Trophoblast cell (in vitro differentiated cells and primary cell): ENCODE results near the gene RSBN1.

Source experiments
- DNase-seq, 2 donors: peaks; one replicate each; pipeline ENCODE4 v3.0.0-alpha.2; 2016
- H2AFZ ChIP-seq: 2 replicates; pipeline ENCODE4 v1.6.1; 2013; ENCODE audit warnings: low read length, moderate library complexity, mild to moderate bottlenecking; ENCODE audit not compliant: insufficient read depth, poor library complexity
- H2AK5ac ChIP-seq: 2 replicates; pipeline ENCODE4 v1.6.1; 2013; ENCODE audit warnings: mild to moderate bottlenecking, low read length
- H2BK120ac ChIP-seq: 2 replicates; pipeline ENCODE4 v1.6.1; 2013; ENCODE audit warnings: low read length, mild to moderate bottlenecking, moderate library complexity; ENCODE audit not compliant: insufficient read depth, poor library complexity
- H2BK12ac ChIP-seq: 2 replicates; pipeline ENCODE4 v1.6.1; 2013; ENCODE audit warnings: mild to moderate bottlenecking, low read length, moderate library complexity
- H2BK5ac ChIP-seq: 2 replicates; pipeline ENCODE4 v1.6.1; 2013; ENCODE audit warnings: low read length, low read depth, moderate library complexity, mild to moderate bottlenecking; ENCODE audit not compliant: poor library complexity
- H3K14ac ChIP-seq: 2 replicates; pipeline ENCODE4 v1.6.1; 2013; ENCODE audit warnings: mild to moderate bottlenecking, low read length
- H3K18ac ChIP-seq: 2 replicates; pipeline ENCODE4 v1.6.1; 2013; ENCODE audit warnings: mild to moderate bottlenecking, low read length
- H3K23ac ChIP-seq: 2 replicates; pipeline ENCODE4 v1.6.1; 2013; ENCODE audit warnings: low read length
- H3K27ac ChIP-seq: 2 replicates; pipeline ENCODE4 v1.5.1; 2013; ENCODE audit warnings: low read depth, mild to moderate bottlenecking, inconsistent platforms, low read length, moderate library complexity
- H3K27me3 ChIP-seq: 2 replicates; pipeline ENCODE4 v1.6.1; 2013; ENCODE audit warnings: inconsistent platforms, mild to moderate bottlenecking, low read length, moderate library complexity; ENCODE audit not compliant: insufficient read depth
- H3K36me3 ChIP-seq, 2 experiments: 1 replicate in 1 of 2; 2 replicates in 1 of 2; pipeline ENCODE4 v1.6.1; 2013; ENCODE audit warnings: low read length in 2 of 2, mild to moderate bottlenecking in 2 of 2, moderate library complexity in 1 of 2; ENCODE audit not compliant: insufficient read depth in 2 of 2, control insufficient read depth in 1 of 2
- H3K4ac ChIP-seq: 2 replicates; pipeline ENCODE4 v1.6.1; 2013; ENCODE audit warnings: low read depth, mild to moderate bottlenecking, low read length, moderate library complexity
- H3K4me1 ChIP-seq, 2 experiments: 1 replicate in 1 of 2; 2 replicates in 1 of 2; pipeline ENCODE4 v1.6.1; 2013; ENCODE audit warnings: low read length in 2 of 2, mild to moderate bottlenecking in 2 of 2, moderate library complexity in 1 of 2; ENCODE audit not compliant: insufficient read depth in 2 of 2, control insufficient read depth in 1 of 2
- H3K4me2 ChIP-seq: 2 replicates; pipeline ENCODE4 v1.6.1; 2013; ENCODE audit warnings: inconsistent platforms, mild to moderate bottlenecking, low read length, moderate library complexity
- H3K4me3 ChIP-seq: 2 replicates; pipeline ENCODE4 v1.5.1; 2013; ENCODE audit warnings: mild to moderate bottlenecking, low read depth, low read length, inconsistent platforms
- H3K79me1 ChIP-seq: one replicate; pipeline ENCODE4 v1.6.1; 2013; ENCODE audit warnings: low read length
- H3K79me2 ChIP-seq: 2 replicates; pipeline ENCODE4 v1.6.1; 2013; ENCODE audit warnings: low read length, mild to moderate bottlenecking; ENCODE audit not compliant: control insufficient read depth, insufficient read depth, poor library complexity
- H3K9ac ChIP-seq: 2 replicates; pipeline ENCODE4 v1.6.1; 2013; ENCODE audit warnings: mild to moderate bottlenecking, low read length
- H3K9me3 ChIP-seq: 2 replicates; pipeline ENCODE4 v1.6.1; 2013; ENCODE audit warnings: low read depth, mild to moderate bottlenecking, control low read depth, inconsistent platforms, low read length; ENCODE audit not compliant: insufficient read depth
- H4K12ac ChIP-seq: 2 replicates; pipeline ENCODE4 v1.6.1; 2013; ENCODE audit warnings: low read depth, mild to moderate bottlenecking, low read length, moderate library complexity
- H4K8ac ChIP-seq: 2 replicates; pipeline ENCODE4 v1.6.1; 2013; ENCODE audit warnings: low read depth, mild to moderate bottlenecking, low read length, moderate library complexity
- H4K91ac ChIP-seq: one replicate; pipeline ENCODE4 v1.6.1; 2013; ENCODE audit warnings: low read depth, mild to moderate bottlenecking, low read length, moderate library complexity
- WGBS: extraction: QIAGEN DNeasy Blood & Tissue Kit; methylation state at CpG from one replicate; pipeline ENCODE4 v1.1.7; 2013; ENCODE audit warnings: missing lambda C conversion rate; ENCODE audit not compliant: insufficient read length, insufficient coverage; ENCODE audit errors: extremely low coverage; 5-methylcytosine and 5-hydroxymethylcytosine counted together

Gene RSBN1

DNA sequence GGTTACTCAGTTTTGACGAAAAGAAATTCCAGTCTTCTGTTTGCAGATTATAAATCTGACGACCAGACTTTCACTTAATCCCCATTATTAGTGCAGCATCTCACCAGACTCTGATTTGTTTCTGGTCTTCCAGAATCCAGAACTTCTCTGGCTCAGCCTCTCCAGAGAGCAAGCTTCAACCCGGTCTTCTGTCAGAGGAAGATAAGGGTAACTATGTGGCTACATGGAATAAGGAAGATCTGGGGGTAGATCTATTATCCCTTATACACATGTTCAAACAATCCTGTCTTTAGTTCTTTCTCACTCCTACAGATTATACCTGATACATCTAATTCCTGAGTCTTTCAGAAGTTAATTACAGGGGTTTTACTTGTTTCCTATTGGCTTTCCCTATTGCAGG is 62.9 kb downstream of the RSBN1 start:
- no peak overlapping the region for H2AK5ac ChIP-seq
- H4K91ac ChIP-seq = no peak overlapping the region
- no CpG with 5 or more reads among the region's 3 CpGs for WGBS
- DNase-seq = no peak
- no peak overlapping the region for H2BK12ac ChIP-seq
- peaks cover 8 to 13% of the 10 kb centered on the region in 2 experiments for H3K36me3 ChIP-seq
- H3K4me2 ChIP-seq = no peak overlapping the region
- no peak overlapping the region for H3K23ac ChIP-seq
- H3K79me1 ChIP-seq = no peaks in the 10 kb centered on the region
- peaks cover 0 to 2% of the 10 kb centered on the region in 2 experiments for H3K4me1 ChIP-seq
- no peak overlapping the region for H4K12ac ChIP-seq
- no peak overlapping the region for H3K9ac ChIP-seq
- no peak overlapping the region for H3K4me3 ChIP-seq
- no peaks in the 10 kb centered on the region for H3K27me3 ChIP-seq
- H3K79me2 ChIP-seq = peaks cover 2% of the 10 kb centered on the region
- no peak overlapping the region for H3K4ac ChIP-seq
- H3K27ac ChIP-seq = no peak overlapping the region
- no peak overlapping the region for H3K18ac ChIP-seq
- no peak overlapping the region for H2AFZ ChIP-seq
- no peak overlapping the region for H4K8ac ChIP-seq
- H2BK120ac ChIP-seq = no peak overlapping the region
- no peak overlapping the region for H3K14ac ChIP-seq
- H3K9me3 ChIP-seq = no peaks in the 10 kb centered on the region
- no peak overlapping the region for H2BK5ac ChIP-seq

DNA sequence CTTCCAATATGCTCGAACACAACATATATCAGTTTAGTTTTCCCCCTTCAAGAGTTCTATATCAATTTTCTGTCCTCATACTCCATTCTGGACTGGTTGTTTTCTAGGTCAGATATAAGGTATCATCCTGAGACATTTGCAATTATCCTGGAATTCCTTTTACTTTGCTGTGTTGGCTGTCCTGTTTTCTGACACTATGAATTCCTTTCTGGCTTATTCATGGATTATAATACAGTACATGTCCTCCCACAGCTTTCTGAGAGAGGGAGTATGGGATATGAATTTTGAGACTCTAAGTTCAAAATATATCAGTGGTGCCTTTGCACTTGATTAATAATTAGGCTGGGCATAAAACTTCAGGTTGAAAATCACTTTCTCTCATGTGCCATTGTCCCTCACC is 64.9 kb downstream of the RSBN1 start:
- H3K9me3 ChIP-seq = no peaks in the 10 kb centered on the region
- no peak overlapping the region for H2BK12ac ChIP-seq
- peaks cover 2% of the 10 kb centered on the region for H3K79me2 ChIP-seq
- no peak overlapping the region for H3K18ac ChIP-seq
- peaks cover 0 to 2% of the 10 kb centered on the region in 2 experiments for H3K4me1 ChIP-seq
- H2BK5ac ChIP-seq = no peak overlapping the region
- H3K4me3 ChIP-seq = no peak overlapping the region
- no peak overlapping the region for H3K9ac ChIP-seq
- H2AFZ ChIP-seq = no peak overlapping the region
- H2BK120ac ChIP-seq = no peak overlapping the region
- no peak overlapping the region for H3K27ac ChIP-seq
- H3K36me3 ChIP-seq = peaks cover 5 to 6% of the 10 kb centered on the region in 2 experiments
- H3K14ac ChIP-seq = no peak overlapping the region
- no peak overlapping the region for H3K23ac ChIP-seq
- H3K4ac ChIP-seq = no peak overlapping the region
- no peak overlapping the region for H3K4me2 ChIP-seq
- H3K79me1 ChIP-seq = no peaks in the 10 kb centered on the region
- H4K8ac ChIP-seq = no peak overlapping the region
- no peak overlapping the region for H4K12ac ChIP-seq
- no peak overlapping the region for H2AK5ac ChIP-seq
- no CpG with 5 or more reads among the region's 1 CpG for WGBS
- H4K91ac ChIP-seq = no peak overlapping the region
- no peaks in the 10 kb centered on the region for H3K27me3 ChIP-seq
- DNase-seq = peak in 1 of 2 donors; percentile 25

DNA sequence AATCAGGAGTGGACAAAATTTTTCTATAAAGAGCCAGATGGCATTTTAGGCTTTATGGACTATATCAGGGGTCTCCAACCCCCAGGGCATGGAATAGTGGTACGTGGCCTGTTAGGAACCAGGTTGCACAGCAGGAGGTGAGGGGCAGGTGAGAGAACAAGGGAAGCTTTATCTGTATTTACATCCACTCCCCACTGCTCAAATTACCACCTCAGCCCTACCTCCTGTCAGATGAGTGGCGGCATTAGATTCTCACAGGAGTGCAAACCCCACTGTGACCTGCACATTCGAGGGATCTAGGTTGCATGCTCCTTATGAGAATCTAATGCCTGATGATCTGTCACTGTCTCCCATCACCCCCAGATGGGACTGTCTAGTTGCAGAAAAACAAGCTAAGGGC is 66.9 kb downstream of the RSBN1 start:
- Histone ChIP-seq H3K79me2 (peaks cover 2% of the 10 kb centered on the region), H3K4ac (no peak overlapping the region), H2AFZ (no peak overlapping the region), H2BK12ac (no peak overlapping the region), H3K27ac (no peak overlapping the region), H2BK120ac (no peak overlapping the region), H4K91ac (no peak overlapping the region), H4K12ac (no peak overlapping the region), H2BK5ac (no peak overlapping the region), H4K8ac (no peak overlapping the region), H3K14ac (no peak overlapping the region), H3K9me3 (no peaks in the 10 kb centered on the region), H3K36me3 (peaks cover 6 to 7% of the 10 kb centered on the region in 2 experiments), H3K4me1 (peaks cover 0 to 2% of the 10 kb centered on the region in 2 experiments), H3K9ac (no peak overlapping the region), H3K23ac (no peak overlapping the region), H3K27me3 (no peaks in the 10 kb centered on the region), H3K4me2 (no peak overlapping the region), H2AK5ac (no peak overlapping the region), H3K4me3 (no peak overlapping the region), H3K18ac (no peak overlapping the region), H3K79me1 (no peaks in the 10 kb centered on the region)
- no CpG with 5 or more reads among the region's 3 CpGs for WGBS
- no peak for DNase-seq

DNA sequence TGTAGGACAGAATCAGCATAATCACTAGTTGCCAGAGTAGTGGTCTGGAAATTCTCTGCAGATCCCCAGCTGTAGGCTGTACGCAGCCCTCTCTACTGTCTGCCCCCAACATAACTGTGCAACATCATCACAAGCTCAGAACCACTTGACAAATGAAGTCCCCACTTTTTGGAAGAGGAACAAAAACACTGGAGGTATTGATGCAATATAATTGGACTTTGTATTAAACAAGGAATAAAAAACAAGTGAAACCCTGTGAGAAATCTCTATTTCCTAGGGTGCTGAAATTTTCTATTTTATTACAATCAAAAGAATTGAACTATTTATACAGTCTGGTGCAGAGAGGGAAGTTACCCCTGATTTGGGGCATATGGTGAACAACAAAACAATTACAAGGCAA is 68.2 kb downstream of the RSBN1 start:
- H3K4me1 ChIP-seq = peaks cover 0 to 2% of the 10 kb centered on the region in 2 experiments
- H3K36me3 ChIP-seq = peaks cover 4 to 6% of the 10 kb centered on the region in 2 experiments
- H3K4me2 ChIP-seq = no peak overlapping the region
- H3K79me2 ChIP-seq = peaks cover 2% of the 10 kb centered on the region
- H3K14ac ChIP-seq = no peak overlapping the region
- H4K12ac ChIP-seq = no peak overlapping the region
- H3K9ac ChIP-seq = no peak overlapping the region
- no peaks in the 10 kb centered on the region for H3K9me3 ChIP-seq
- H3K23ac ChIP-seq = no peak overlapping the region
- no peak overlapping the region for H3K4me3 ChIP-seq
- WGBS = no CpG with 5 or more reads among the region's 1 CpG
- H2AFZ ChIP-seq = no peak overlapping the region
- H4K91ac ChIP-seq = no peak overlapping the region
- no peak overlapping the region for H2AK5ac ChIP-seq
- H4K8ac ChIP-seq = no peak overlapping the region
- no peak overlapping the region for H2BK120ac ChIP-seq
- no peak overlapping the region for H2BK5ac ChIP-seq
- no peak overlapping the region for H3K27ac ChIP-seq
- H3K18ac ChIP-seq = no peak overlapping the region
- H3K4ac ChIP-seq = no peak overlapping the region
- H3K79me1 ChIP-seq = no peaks in the 10 kb centered on the region
- no peak for DNase-seq
- H2BK12ac ChIP-seq = no peak overlapping the region
- no peaks in the 10 kb centered on the region for H3K27me3 ChIP-seq
